Neutrophil (primary cell): ENCODE results near the gene RFX8.
A peak's percentile ranks its signal among the peaks of the same experiment; 100 is the strongest.

ENCODE experiments used
- H3K27ac ChIP-seq: fragments of 200-600 bp; sonication (generic); 2 replicates; pipeline ENCODE4 v1.5.1; 2016; ENCODE audit warnings: mild to moderate bottlenecking, moderate library complexity
- H3K27me3 ChIP-seq: fragments of 200-600 bp; sonication (generic); 2 replicates; pipeline ENCODE4 v1.6.0; 2016; ENCODE audit warnings: mild to moderate bottlenecking
- H3K36me3 ChIP-seq: fragments of 200-600 bp; sonication (generic); 2 replicates; pipeline ENCODE4 v1.5.1; 2017
- H3K4me1 ChIP-seq, 2 experiments: fragments of 200-600 bp in 1 of 2; sonication (generic) in 1 of 2; 1 replicate in 1 of 2; 2 replicates in 1 of 2; pipeline versions ENCODE4 v1.5.1 to v1.6.1; 2013 to 2016; ENCODE audit warnings: low read depth in 1 of 2, low read length in 1 of 2, mild to moderate bottlenecking in 1 of 2, moderate library complexity in 1 of 2; ENCODE audit not compliant: control insufficient read depth in 1 of 2, insufficient read depth in 1 of 2
- H3K4me3 ChIP-seq, 2 experiments: fragments of 200-600 bp in 1 of 2; sonication (generic) in 1 of 2; 1 replicate in 1 of 2; 2 replicates in 1 of 2; pipeline ENCODE4 v1.5.1; 2013 to 2016; ENCODE audit warnings: low read depth in 1 of 2, low read length in 1 of 2, mild to moderate bottlenecking in 1 of 2, moderate library complexity in 1 of 2
- H3K9me3 ChIP-seq: fragments of 200-600 bp; sonication (generic); 2 replicates; pipeline ENCODE4 v1.5.1; 2016
- CTCF ChIP-seq: fragments of 200-600 bp; sonication (generic); IDR thresholded peaks from 2 replicates; pipeline ENCODE4 v1.5.1; 2016; ENCODE audit warnings: antibody characterized with exemption

Gene RFX8

DNA sequence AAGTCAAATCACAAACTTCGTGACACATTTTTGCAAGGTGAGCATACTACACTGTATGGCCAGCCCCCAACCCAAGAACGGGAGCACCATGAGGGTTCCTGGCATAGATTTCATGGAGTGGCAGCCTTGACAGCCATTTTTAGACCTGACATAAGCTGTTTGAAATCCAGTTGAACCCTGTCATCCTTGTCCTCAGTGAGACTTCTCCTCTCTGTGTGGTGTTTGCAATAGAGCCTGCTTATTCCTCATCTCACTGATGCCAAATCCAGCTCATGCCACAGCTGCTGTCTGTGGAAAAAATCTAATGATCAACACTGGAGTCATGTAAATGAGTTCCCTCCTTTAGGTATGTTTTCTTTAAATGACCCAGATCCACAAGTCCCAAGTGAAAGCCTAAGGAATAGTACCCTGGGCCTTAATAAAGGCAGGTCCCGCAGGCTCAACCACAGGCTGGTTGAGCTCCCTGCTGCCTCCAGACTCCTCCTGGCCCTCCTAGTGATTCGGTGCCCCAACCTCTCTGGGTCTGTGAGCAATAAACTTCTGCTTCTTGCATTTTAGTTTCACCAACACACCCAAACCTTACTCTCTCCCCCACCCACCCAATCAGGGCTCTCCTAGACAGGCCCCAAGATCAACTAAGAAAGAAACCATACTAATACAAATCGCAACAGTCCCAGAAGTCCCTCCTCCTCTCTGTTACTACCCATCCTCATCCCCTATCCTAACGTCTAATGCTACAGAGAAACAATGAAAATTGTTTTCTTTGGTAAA is 79.2 kb downstream of the RFX8 start:
- no peaks in the 10 kb centered on the region for H3K9me3 ChIP-seq
- H3K27me3 ChIP-seq: peaks cover 3% of the 10 kb centered on the region
- H3K27ac ChIP-seq: no peak overlapping the region
- no peaks in the 10 kb centered on the region for H3K36me3 ChIP-seq
- peaks cover 19% of the 10 kb centered on the region in 2 experiments for H3K4me1 ChIP-seq
- no peak overlapping the region for H3K4me3 ChIP-seq
- no peak for TF ChIP-seq CTCF

DNA sequence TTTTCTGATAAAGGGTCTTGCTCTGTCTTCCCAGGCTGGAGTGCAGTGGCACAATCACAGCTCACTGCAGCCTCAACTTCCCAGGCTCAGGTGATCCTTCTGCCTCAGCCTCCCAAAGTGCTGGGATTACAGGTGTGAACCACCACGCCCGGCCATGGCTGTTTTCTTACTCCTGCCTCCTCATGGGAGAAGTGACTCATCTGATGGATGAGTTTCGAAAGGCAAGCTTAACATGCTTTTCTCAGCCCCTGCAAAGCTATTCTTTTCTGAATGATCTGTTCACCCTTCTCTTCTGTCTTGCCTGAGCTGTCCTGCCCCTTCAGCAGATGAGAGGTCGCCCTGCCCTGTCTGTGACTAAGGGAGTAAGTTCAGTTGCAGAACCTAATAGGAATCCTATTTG is 86.7 kb downstream of the RFX8 start:
- Histone ChIP-seq H3K4me3 (no peak overlapping the region), H3K27ac (no peak overlapping the region), H3K9me3 (no peaks in the 10 kb centered on the region), H3K4me1 (peaks cover 15 to 16% of the 10 kb centered on the region in 2 experiments), H3K27me3 (peaks cover 71% of the 10 kb centered on the region), H3K36me3 (no peaks in the 10 kb centered on the region)
- TF ChIP-seq CTCF: no peak

GRCh38 chr2:101387151-101387834 is 87.6 kb downstream of the RFX8 start, which contains the start of gene CREG2:
Gene CREG2, minus strand, starts transcription at chr2:101387503. Its CDS starts 46 bp downstream, at chr2:101387457.
- no peak within 1 kb of the TSS for H3K27ac ChIP-seq
- no peaks in the 10 kb centered on the region for H3K9me3 ChIP-seq
- H3K4me3 ChIP-seq: peak within 1 kb of the TSS; percentile 59
- peaks cover 75% of the 10 kb centered on the region for H3K27me3 ChIP-seq
- H3K36me3 ChIP-seq: no peaks in the 10 kb centered on the region
- peaks cover 15 to 16% of the 10 kb centered on the region in 2 experiments for H3K4me1 ChIP-seq
- peak; percentile 52 for TF ChIP-seq CTCF

GRCh38 chr2:101386599-101387150 is 88.2 kb downstream of the RFX8 start:
- H3K36me3 ChIP-seq: no peaks in the 10 kb centered on the region
- peaks cover 75% of the 10 kb centered on the region for H3K27me3 ChIP-seq
- peaks cover 15 to 16% of the 10 kb centered on the region in 2 experiments for H3K4me1 ChIP-seq
- peak overlapping the region; percentile 59 for H3K4me3 ChIP-seq
- no peak overlapping the region for H3K27ac ChIP-seq
- H3K9me3 ChIP-seq: no peaks in the 10 kb centered on the region
- TF ChIP-seq CTCF: no peak

DNA sequence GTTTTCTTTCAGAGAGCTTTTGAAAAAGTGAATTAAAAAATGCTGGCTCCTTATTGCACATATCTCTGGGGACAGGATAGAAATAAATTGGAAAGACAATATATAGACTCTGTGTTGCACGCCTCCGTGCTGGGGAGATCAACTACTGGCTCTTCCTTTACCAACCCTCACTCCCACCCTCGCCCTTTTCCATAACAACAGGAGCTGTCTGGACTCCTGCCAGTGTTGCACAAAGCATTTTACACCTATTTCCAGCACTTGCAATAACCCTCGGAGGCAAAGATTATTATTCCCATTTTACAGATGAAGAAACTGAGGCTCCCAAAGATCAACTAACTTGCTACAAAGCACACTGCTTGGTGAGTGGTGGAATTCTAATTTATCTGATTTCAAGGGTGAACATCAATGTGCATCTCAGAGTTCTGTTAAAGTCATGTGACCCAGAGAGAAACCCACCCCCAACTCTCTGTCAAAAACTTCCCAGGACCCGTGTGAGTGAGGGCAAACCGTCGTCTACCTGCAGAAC is 91.8 kb downstream of the RFX8 start:
- Histone ChIP-seq H3K4me1 (peaks cover 15 to 16% of the 10 kb centered on the region in 2 experiments), H3K27ac (no peak overlapping the region), H3K36me3 (no peaks in the 10 kb centered on the region), H3K9me3 (no peaks in the 10 kb centered on the region), H3K4me3 (no peak overlapping the region), H3K27me3 (peaks cover 58% of the 10 kb centered on the region)
- TF ChIP-seq CTCF: no peak
